AG04449 (cell line): ENCODE results near the gene CYLD.

Experiments
- CTCF ChIA-PET: fragments of 350-600 bp; formaldehyde crosslinking; extraction: SDS; loops from one replicate; lab custom pipeline; 2021; ENCODE audit warnings: antibody characterized with exemption; lab: Yijun Ruan, JAX
- POLR2A ChIA-PET: fragments of 400-600, 350-600 bp; formaldehyde crosslinking; extraction: SDS; loops from one replicate; lab custom pipeline; 2020; ENCODE audit warnings: antibody characterized with exemption, inconsistent platforms; lab: Yijun Ruan, JAX
- DNase-seq: peaks from one replicate; pipeline ENCODE4 v3.0.0-alpha.2; 2010; ENCODE audit warnings: low read depth, low spot score
- H3K4me3 ChIP-seq: 2 replicates; pipeline ENCODE4 v1.5.1; 2011; ENCODE audit warnings: low read depth, mild to moderate bottlenecking, control low read depth, low read length
- CTCF ChIP-seq: IDR thresholded peaks from one replicate; pipeline ENCODE4 v1.5.1; 2011; ENCODE audit warnings: mild to moderate bottlenecking, moderate library complexity, low read length, control low read depth, inconsistent platforms; ENCODE audit not compliant: insufficient read depth; ENCODE audit errors: missing control alignments

Gene CYLD

GRCh38 chr16:50733468-50733867 is 8.4 kb upstream of the CYLD start:
- TF ChIP-seq CTCF, result no peak
- POLR2A ChIA-PET, result no interaction called here
- CTCF ChIA-PET, result interaction anchor here (0.9 kb wide), 1 partner anchor 73 kb away, joined by 3 read pairs; no protein-coding TSS in a partner anchor
- no peak for DNase-seq
- H3K4me3 ChIP-seq, result no peak overlapping the region

GRCh38 chr16:50735629-50736122 is 6.2 kb upstream of the CYLD start:
- no peak overlapping the region for H3K4me3 ChIP-seq
- CTCF ChIA-PET, result no interaction called here
- no peak for TF ChIP-seq CTCF
- DNase-seq, result no peak
- POLR2A ChIA-PET, result no interaction called here

- POLR2A ChIA-PET, result no interaction called here
- CTCF ChIA-PET, result no interaction called here
- TF ChIP-seq CTCF, result no peak
- no peak overlapping the region for H3K4me3 ChIP-seq
- no peak for DNase-seq
These were observed 5.4 kb upstream of the CYLD start for GRCh38 chr16:50736448-50736847.

- H3K4me3 ChIP-seq, result no peak overlapping the region
- DNase-seq, result no peak
- no peak for TF ChIP-seq CTCF
- ChIA-PET CTCF (interaction anchor here (0.9 kb wide), 1 partner anchor 69 kb away, joined by 4 read pairs; no protein-coding TSS in a partner anchor), POLR2A (no interaction called here)
These were observed 4.4 kb upstream of the CYLD start for GRCh38 chr16:50737420-50737959.

- H3K4me3 ChIP-seq, result no peak overlapping the region
- no peak for TF ChIP-seq CTCF
- POLR2A ChIA-PET, result no interaction called here
- CTCF ChIA-PET, result interaction anchor here (1.0 to 1.3 kb wide), 2 partner anchors 67 to 74 kb away, joined by 3 to 4 read pairs; no protein-coding TSS in a partner anchor
- no peak for DNase-seq
These were observed 2.9 kb upstream of the CYLD start for GRCh38 chr16:50739031-50739430.

GRCh38 chr16:50740736-50741135 is 1.1 kb upstream of the CYLD start:
- no peak for TF ChIP-seq CTCF
- no peak for DNase-seq
- CTCF ChIA-PET, result interaction anchor here (0.6 kb wide), 1 partner anchor 66 kb away, joined by 3 read pairs; no protein-coding TSS in a partner anchor
- POLR2A ChIA-PET, result no interaction called here
- H3K4me3 ChIP-seq, result no peak overlapping the region
